Erythroblast (primary cell): ENCODE results near the gene PCDHA1.

Source experiments
- GATA1 ChIP-seq: IDR thresholded peaks from 2 replicates; pipeline ENCODE4 v1.6.1; 2011; ENCODE audit warnings: low read depth, mild to moderate bottlenecking, control low read depth, low read length, moderate library complexity
- POLR2A ChIP-seq: IDR thresholded peaks from 2 replicates; pipeline ENCODE4 v1.6.1; 2011; ENCODE audit warnings: mild to moderate bottlenecking, low read length

- TF ChIP-seq POLR2A = no peak
- TF ChIP-seq GATA1 = no peak
Observed at GRCh38 chr5:140996060-140996459, 210.1 kb downstream of the PCDHA1 start.
